IMR-90 (cell line): ENCODE results near the gene TEX36.
"Not testable (repeated sequence)": the region's sequence is repeated elsewhere in the genome, so short reads cannot be mapped to it uniquely, and the experiment has no call there.

Experiments
- BHLHE40 ChIP-seq: fragments of 150-350 bp; IDR thresholded peaks from 2 replicates; pipeline ENCODE4 v1.6.1; 2016; ENCODE audit warnings: mild to moderate bottlenecking, low read depth, low read length
- CEBPB ChIP-seq: IDR thresholded peaks from 2 replicates; pipeline ENCODE4 v1.6.1; 2012; ENCODE audit warnings: low read depth, low read length, improper control_type of control experiment
- CHD1 ChIP-seq: IDR thresholded peaks from 2 replicates; pipeline ENCODE4 v1.6.1; 2012; ENCODE audit warnings: low read depth, low read length, improper control_type of control experiment
- MAFK ChIP-seq: IDR thresholded peaks from 2 replicates; pipeline ENCODE4 v1.6.1; 2012; ENCODE audit warnings: low read depth, low read length, improper control_type of control experiment
- MXI1 ChIP-seq: IDR thresholded peaks from 2 replicates; pipeline ENCODE4 v1.6.1; 2012; ENCODE audit warnings: low read depth, mild to moderate bottlenecking, low read length, moderate library complexity, borderline replicate concordance
- POLR2A ChIP-seq: IDR thresholded peaks from 2 replicates; pipeline ENCODE4 v1.6.1; 2012; ENCODE audit warnings: mild to moderate bottlenecking, low read depth, low read length
- RAD21 ChIP-seq: IDR thresholded peaks from 2 replicates; pipeline ENCODE4 v1.6.1; 2012; ENCODE audit warnings: low read length, improper control_type of control experiment
- RFX5 ChIP-seq: IDR thresholded peaks from 2 replicates; pipeline ENCODE4 v1.8.0; 2012; ENCODE audit warnings: low read depth, mild to moderate bottlenecking, low read length, moderate library complexity
- SMC3 ChIP-seq: fragments of 150-350 bp; IDR thresholded peaks from 2 replicates; pipeline ENCODE4 v1.6.1; 2016; ENCODE audit warnings: low read depth, mild to moderate bottlenecking, antibody characterized with exemption, low read length, moderate library complexity
- TF ChIP-seq, protein P1 (sequence below): conservative IDR thresholded peaks from 2 replicates; pipeline ENCODE4 v1.5.1; 2012; ENCODE audit warnings: mild to moderate bottlenecking, low read depth, low read length, improper control_type of control experiment
- TF ChIP-seq, protein P2 (sequence below): fragments of 150-350 bp; IDR thresholded peaks from 2 replicates; pipeline ENCODE4 v1.6.1; 2017; ENCODE audit warnings: mild to moderate bottlenecking, antibody characterized with exemption, low read length, low read depth

DNA sequence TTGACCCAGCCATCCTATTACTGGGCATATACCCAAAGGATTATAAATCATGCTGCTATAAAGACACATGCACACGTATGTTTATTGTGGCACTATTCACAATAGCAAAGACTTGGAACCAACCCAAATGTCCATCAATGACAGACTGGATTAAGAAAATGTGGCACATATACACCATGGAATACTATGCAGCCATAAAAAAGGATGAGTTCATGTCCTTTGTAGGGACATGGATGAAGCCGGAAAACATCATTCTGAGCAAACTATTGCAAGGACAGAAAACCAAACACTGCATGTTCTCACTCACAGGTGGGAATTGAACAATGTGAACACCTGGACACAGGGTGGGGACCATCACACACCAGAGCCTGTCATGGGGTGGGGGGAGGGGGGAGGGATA lies 29.9 kb downstream of the TEX36 start:
- TF ChIP-seq SMC3, POLR2A, CHD1, RAD21, MAFK, CEBPB, BHLHE40, RFX5, MXI1: not testable (repeated sequence)
- TF ChIP-seq, protein P1, sequence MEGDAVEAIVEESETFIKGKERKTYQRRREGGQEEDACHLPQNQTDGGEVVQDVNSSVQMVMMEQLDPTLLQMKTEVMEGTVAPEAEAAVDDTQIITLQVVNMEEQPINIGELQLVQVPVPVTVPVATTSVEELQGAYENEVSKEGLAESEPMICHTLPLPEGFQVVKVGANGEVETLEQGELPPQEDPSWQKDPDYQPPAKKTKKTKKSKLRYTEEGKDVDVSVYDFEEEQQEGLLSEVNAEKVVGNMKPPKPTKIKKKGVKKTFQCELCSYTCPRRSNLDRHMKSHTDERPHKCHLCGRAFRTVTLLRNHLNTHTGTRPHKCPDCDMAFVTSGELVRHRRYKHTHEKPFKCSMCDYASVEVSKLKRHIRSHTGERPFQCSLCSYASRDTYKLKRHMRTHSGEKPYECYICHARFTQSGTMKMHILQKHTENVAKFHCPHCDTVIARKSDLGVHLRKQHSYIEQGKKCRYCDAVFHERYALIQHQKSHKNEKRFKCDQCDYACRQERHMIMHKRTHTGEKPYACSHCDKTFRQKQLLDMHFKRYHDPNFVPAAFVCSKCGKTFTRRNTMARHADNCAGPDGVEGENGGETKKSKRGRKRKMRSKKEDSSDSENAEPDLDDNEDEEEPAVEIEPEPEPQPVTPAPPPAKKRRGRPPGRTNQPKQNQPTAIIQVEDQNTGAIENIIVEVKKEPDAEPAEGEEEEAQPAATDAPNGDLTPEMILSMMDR: not testable (repeated sequence)
- TF ChIP-seq, protein P2, sequence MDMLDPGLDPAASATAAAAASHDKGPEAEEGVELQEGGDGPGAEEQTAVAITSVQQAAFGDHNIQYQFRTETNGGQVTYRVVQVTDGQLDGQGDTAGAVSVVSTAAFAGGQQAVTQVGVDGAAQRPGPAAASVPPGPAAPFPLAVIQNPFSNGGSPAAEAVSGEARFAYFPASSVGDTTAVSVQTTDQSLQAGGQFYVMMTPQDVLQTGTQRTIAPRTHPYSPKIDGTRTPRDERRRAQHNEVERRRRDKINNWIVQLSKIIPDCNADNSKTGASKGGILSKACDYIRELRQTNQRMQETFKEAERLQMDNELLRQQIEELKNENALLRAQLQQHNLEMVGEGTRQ: not testable (repeated sequence)
